Thymus (tissue), 11 donors: ENCODE data around the gene CRISPLD2. TPM values are rescaled to one million over a fixed set of nuclear protein-coding genes. Genes with fewer than 3 reads are reported as not detected.

Experiments
- DNase-seq, 9 donors: peaks; one replicate each; pipeline ENCODE4 v3.0.0-alpha.2; 2013; ENCODE audit warnings: low spot score in 9 of 9, low read depth in 6 of 9, missing footprints in 1 of 9
- H3K27ac ChIP-seq, 2 donors: one replicate each; pipeline ENCODE4 v1.5.1; 2013; ENCODE audit warnings: control low read depth in 1 of 2, low read depth in 1 of 2, low read length in 1 of 2, mild to moderate bottlenecking in 1 of 2, moderate library complexity in 1 of 2
- H3K27me3 ChIP-seq, 2 donors: one replicate each; pipeline ENCODE4 v1.5.1; 2013; ENCODE audit warnings: low read length in 1 of 2; ENCODE audit not compliant: control insufficient read depth in 2 of 2, insufficient read depth in 1 of 2
- H3K36me3 ChIP-seq, 2 donors: one replicate each; pipeline ENCODE4 v1.5.1; 2013; ENCODE audit warnings: low read length in 1 of 2, mild to moderate bottlenecking in 1 of 2, moderate library complexity in 1 of 2; ENCODE audit not compliant: control insufficient read depth in 2 of 2, insufficient read depth in 2 of 2
- H3K4me1 ChIP-seq, 2 donors: one replicate each; pipeline ENCODE4 v1.5.1; 2013; ENCODE audit warnings: low read length in 2 of 2; ENCODE audit not compliant: control insufficient read depth in 2 of 2, insufficient read depth in 2 of 2
- H3K4me3 ChIP-seq, 2 donors: one replicate each; pipeline ENCODE4 v1.5.1; 2013; ENCODE audit warnings: low read length in 2 of 2, control low read depth in 1 of 2, mild to moderate bottlenecking in 1 of 2
- H3K9me3 ChIP-seq, 2 donors: one replicate each; pipeline ENCODE4 v1.5.1; 2013; ENCODE audit warnings: low read length in 1 of 2, mild to moderate bottlenecking in 1 of 2; ENCODE audit not compliant: control insufficient read depth in 2 of 2, insufficient read depth in 1 of 2
- WGBS: extraction: QIAGEN DNeasy Blood & Tissue Kit; methylation state at CpG from one replicate; pipeline ENCODE4 v1.1.7; 2013; 5-methylcytosine and 5-hydroxymethylcytosine counted together
- polyA plus RNA-seq: library from polyadenylated mRNA; stranded (reverse); fragments of 200-250 nt; gene quantifications from one replicate; pipeline ENCODE4 v1.2.3, GENCODE V29; 2013
- total RNA-seq: library from RNA; stranded (reverse); fragments of 120-200 nt; gene quantifications from one replicate; pipeline ENCODE4 v1.2.4, GENCODE V29; 2013
- donor health status: healthy.

Gene CRISPLD2
- total and polyA plus RNA-seq, 2 donors = 2.1 to 7.2 TPM

DNA sequence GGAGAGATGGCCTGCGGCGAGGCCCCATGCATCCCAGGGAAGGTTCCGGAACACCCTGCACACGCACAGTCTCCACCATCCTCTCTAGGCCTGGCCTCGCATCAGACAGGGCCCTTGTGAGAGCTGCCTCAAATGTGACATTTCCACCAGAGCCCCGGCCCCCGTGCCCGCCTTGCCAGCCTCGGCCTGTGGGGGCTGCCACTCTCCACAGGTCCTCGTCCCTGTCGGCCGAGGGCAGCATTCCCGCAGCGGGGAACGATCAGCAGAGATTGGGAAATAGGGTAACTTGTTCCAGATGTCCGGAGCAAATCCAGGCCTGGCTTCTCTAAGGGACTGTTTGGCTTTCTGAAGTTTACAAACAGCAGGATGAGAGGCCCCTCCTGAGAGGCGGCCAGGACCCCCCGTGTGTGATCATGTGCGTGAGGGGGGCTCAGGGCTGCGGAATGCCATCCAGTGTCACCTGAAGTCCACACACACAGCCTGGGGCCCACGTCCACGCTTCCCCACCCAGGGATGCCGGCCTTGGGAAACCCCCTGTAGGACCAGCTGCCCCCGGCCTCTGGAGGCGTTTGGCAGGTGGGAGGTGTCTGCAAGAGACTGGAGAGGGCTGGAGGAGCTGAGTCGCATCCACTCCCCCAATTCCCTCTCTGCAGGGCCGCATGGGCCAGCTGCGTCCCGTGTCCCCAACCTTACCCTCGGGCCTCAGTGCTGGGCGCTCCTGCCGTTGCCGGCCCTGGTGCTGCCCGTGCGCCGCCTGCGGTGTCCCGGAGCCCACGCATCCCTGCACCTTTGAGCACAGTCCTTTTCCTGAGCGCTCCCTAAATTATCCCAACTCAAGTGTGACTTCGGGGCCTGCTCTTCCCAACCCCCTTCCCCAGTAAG lies 121.1 kb downstream of the CRISPLD2 start:
- Histone ChIP-seq H3K27me3 (no peaks in the 10 kb centered on the region), H3K27ac (no peak overlapping the region), H3K4me3 (no peak overlapping the region), H3K9me3 (no peaks in the 10 kb centered on the region), H3K36me3 (no peaks in the 10 kb centered on the region), H3K4me1 (no peaks in the 10 kb centered on the region)
- DNase-seq = no peak
- 92% methylated on average over 41 of the region's 41 CpGs for WGBS

DNA sequence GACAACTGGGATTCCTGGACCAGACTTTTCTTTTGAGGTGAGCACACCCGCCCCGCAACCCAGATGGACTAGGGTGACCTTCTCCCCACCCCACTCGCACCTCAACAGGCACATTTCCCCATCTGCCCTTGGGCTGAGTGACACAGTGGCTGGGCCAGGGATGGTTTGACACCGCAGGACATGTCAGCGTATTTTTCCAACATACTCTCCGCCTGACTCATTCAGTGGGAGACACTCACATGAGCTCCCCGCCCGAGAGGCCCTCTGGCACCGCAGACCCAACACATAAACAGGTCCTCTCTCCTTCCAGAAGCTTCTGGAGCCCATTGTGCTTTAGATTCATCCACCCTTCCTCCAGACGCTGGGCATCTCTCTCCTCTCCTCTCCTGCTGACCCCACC lies 122.1 kb downstream of the CRISPLD2 start:
- Histone ChIP-seq H3K4me1 (no peaks in the 10 kb centered on the region), H3K9me3 (no peaks in the 10 kb centered on the region), H3K27ac (no peak overlapping the region), H3K27me3 (no peaks in the 10 kb centered on the region), H3K36me3 (no peaks in the 10 kb centered on the region), H3K4me3 (no peak overlapping the region)
- DNase-seq = no peak
- 98% methylated on average over 10 of the region's 10 CpGs for WGBS

DNA sequence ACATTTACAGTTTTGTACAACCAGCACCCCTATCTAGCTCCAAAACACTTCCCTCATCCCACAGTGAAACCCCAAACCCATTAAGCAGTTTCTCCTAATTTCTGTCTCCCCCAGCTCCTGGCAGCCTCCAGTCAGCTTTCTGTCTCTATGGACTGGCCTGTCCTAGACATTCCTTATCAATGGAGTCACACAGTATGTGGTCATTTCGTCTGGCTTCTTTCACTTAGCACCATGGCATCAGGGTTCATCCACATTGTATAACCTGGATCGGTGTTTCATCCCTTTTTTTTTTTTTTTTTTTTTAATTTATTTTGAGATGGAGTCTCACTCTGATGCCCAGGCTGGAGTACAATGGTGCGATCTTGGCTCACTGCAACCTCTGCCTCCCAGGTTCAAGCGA lies 123.0 kb downstream of the CRISPLD2 start:
- no peaks in the 10 kb centered on the region for H3K9me3 ChIP-seq
- no peaks in the 10 kb centered on the region for H3K36me3 ChIP-seq
- no peaks in the 10 kb centered on the region for H3K27me3 ChIP-seq
- no peaks in the 10 kb centered on the region for H3K4me1 ChIP-seq
- DNase-seq = no peak
- no peak overlapping the region for H3K4me3 ChIP-seq
- H3K27ac ChIP-seq = no peak overlapping the region
- WGBS = 98% methylated on average over 4 of the region's 4 CpGs

DNA sequence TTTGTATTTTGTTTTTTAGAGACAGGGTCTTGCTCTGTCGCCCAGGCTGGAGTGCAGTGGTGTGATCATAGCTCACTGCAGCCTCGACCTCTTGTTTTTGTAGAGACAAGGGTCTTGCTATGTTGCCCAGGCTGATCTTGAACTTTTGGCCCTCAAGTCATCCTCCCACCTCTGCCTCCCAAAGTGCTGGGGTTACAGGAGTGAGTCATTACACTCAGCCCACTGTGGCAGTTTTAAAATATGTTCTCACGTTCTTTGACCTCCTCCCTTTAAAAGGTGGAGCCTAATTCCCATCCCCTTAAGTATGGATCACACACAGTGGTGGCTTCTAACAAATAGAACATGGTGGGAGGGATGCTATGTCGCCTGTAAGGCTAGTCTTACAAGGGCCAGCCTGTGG lies 123.8 kb downstream of the CRISPLD2 start:
- H3K27me3 ChIP-seq = peaks cover 0 to under 1% of the 10 kb centered on the region in 2 donors
- 88% methylated on average over 4 of the region's 4 CpGs for WGBS
- H3K36me3 ChIP-seq = no peaks in the 10 kb centered on the region
- no peak overlapping the region for H3K4me3 ChIP-seq
- no peaks in the 10 kb centered on the region for H3K9me3 ChIP-seq
- H3K4me1 ChIP-seq = no peaks in the 10 kb centered on the region
- no peak for DNase-seq
- no peak overlapping the region for H3K27ac ChIP-seq

DNA sequence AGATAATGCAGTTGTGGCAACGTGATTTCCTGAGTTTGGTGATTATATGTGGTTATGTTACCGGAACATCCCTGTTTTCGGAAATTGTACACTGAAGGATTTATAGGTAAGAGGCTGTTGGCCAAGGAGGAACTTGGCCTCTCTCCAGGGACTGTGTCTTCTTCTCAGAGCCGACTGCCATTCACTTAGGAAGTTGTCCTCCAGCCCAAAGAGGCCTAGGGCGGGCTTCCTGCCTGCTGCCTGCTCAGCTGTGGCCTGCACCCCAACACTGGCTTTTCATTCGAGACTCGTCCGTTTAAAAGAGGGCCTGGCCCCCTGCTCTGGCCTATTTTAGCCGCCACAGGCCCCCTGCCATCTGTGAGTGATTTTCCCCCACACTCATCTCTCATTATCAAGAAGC lies 127.2 kb downstream of the CRISPLD2 start:
- no peaks in the 10 kb centered on the region for H3K36me3 ChIP-seq
- peaks cover 0 to 4% of the 10 kb centered on the region in 2 donors for H3K9me3 ChIP-seq
- H3K4me1 ChIP-seq = no peaks in the 10 kb centered on the region
- H3K27me3 ChIP-seq = peaks cover 0 to 2% of the 10 kb centered on the region in 2 donors
- no peak overlapping the region for H3K27ac ChIP-seq
- 16% methylated on average over 9 of the region's 9 CpGs for WGBS
- no peak overlapping the region for H3K4me3 ChIP-seq
- no peak for DNase-seq

DNA sequence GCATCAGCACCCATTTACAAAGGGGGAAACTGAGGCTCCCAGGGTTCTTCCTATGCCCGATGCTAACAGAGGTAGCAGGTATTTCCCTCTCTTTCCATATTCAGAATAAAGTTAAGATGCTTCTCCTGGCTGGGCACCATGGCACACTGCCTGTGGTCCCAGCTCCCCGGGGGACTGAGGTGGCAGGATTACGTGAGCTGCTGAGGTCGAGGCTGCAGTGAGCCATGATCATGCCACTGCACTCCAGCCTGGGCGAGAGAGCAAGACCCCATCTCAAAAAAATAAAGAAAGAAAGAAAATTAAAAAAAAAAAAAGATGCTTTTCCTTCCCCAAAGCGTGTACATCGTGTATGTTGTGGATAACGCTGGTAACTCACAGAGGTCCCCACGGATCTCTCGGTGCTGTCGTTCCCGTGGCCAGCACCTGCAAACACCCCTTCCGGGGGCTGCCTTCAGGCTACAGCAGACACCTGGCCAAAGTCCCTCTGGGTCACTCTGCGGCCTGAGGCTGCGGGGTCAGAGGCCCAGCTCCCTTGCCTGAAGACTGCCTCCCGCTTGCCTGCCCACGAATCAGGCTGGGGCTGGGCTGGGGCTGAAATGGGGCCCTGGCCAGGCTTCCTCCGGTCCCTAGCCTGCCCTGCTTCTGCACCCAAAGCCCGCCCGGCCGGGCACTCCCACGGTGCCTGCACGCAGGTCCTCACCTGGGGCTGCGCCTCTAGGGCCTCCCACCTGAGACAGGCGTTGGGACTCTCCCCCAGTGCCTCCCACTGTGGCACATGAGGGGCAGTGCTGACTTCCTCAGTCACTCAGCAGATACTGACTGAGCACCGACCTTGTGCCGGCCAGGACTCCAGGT lies 128.4 kb downstream of the CRISPLD2 start:
- Histone ChIP-seq H3K27ac (no peak overlapping the region), H3K4me3 (no peak overlapping the region), H3K36me3 (no peaks in the 10 kb centered on the region), H3K4me1 (peaks cover 0 to 9% of the 10 kb centered on the region in 2 donors), H3K27me3 (peaks cover 0 to 2% of the 10 kb centered on the region in 2 donors), H3K9me3 (peaks cover 0 to 4% of the 10 kb centered on the region in 2 donors)
- DNase-seq = no peak
- 58% methylated on average over 27 of the region's 27 CpGs for WGBS

DNA sequence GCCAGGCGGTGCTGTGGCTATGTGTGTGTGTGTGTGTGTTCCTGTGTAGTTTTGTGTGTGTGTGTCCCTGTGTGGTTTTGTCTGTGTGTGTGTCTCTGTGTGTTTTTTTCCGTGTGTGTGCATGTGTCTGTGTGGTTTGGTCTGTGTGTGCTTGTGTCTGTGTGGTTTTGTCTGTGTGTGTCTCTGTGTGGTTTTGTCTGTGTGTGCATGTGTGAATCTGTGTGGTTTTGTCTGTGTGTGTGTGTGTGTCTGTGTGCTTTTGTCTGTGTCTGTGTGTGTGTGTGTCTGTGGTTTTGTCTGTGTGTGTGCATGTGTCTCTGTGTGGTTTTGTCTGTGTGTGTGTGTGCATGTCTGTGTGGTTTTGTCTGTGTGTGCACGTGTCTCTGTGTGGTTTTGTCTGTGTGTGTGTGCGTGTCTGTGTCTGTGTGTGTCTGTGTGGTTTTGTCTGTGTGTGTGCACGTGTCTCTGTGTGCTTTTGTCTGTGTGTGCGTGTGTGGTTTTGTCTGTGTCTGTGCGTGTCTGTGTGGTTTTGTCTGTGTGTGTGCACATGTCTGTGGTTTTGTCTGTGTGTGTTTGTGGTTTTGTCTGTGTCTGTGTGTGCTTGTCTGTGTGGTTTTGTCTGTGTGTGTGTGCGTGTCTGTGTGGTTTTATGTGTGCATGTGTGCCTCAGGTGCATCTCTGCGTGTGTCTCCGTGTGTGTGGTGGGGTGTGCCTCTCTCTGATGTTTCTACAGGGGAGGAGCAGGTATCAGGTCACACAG lies 129.2 kb downstream of the CRISPLD2 start:
- Histone ChIP-seq H3K9me3 (peaks cover 0 to 4% of the 10 kb centered on the region in 2 donors), H3K4me1 (peaks cover 0 to 12% of the 10 kb centered on the region in 2 donors), H3K27me3 (peaks cover 0 to 2% of the 10 kb centered on the region in 2 donors), H3K27ac (no peak overlapping the region), H3K36me3 (no peaks in the 10 kb centered on the region), H3K4me3 (no peak overlapping the region)
- no peak for DNase-seq
- WGBS = 16% methylated on average over 10 of the region's 10 CpGs

DNA sequence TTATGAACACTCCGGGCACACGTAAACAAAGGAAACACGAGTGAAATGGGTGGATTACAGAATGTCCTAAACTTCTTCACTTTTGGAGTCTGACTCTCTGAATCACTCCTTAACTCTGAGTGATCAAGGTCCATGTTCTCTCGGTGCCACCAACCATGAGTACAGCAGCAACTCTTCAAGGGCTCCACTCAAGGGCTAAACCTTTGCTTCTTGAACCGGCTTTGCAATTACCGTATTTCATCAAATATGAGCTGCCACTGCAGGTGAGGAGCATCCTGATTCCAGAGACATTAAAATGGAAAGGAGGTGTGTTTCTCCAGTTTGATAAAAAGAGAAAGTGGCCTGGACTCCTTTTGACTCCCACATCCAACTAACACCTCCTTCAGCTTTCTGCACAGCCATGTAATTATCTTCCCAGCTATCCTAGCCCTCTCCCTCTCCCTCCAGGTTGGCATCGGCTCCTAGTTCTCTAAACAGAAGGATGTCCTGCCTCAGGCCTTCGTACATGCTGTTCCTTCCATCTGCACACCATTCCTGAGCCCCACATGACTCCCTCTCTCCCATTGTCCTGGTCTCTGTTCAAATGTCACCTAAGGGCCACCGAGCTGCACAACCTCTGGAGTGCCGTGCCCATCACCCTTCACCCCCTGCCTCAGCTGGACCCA lies 130.1 kb downstream of the CRISPLD2 start:
- peaks cover 0 to 4% of the 10 kb centered on the region in 2 donors for H3K9me3 ChIP-seq
- DNase-seq = no peak
- WGBS = 89% methylated on average over 10 of the region's 10 CpGs
- H3K36me3 ChIP-seq = no peaks in the 10 kb centered on the region
- H3K4me3 ChIP-seq = no peak overlapping the region
- peaks cover 0 to 2% of the 10 kb centered on the region in 2 donors for H3K27me3 ChIP-seq
- H3K27ac ChIP-seq = no peak overlapping the region
- H3K4me1 ChIP-seq = peaks cover 0 to 12% of the 10 kb centered on the region in 2 donors
